ENCODE results near the gene KRTAP4-8. TPM values are rescaled to one million over a fixed set of nuclear protein-coding genes. Genes with fewer than 3 reads are reported as not detected.
"Not testable (repeated sequence)": the region's sequence is repeated elsewhere in the genome, so short reads cannot be mapped to it uniquely, and the experiment has no call there.

The KRTAP4-8 gene
- total and polyA plus RNA-seq, 2 of the 8 experiments (the other 6 are each of a cell fraction or from before 2014, with no cell fraction given) = not detected

GRCh38 chr17:41084100-41084856 lies 13.7 kb downstream of the KRTAP4-8 start, which contains the start of gene KRTAP4-7:
TSS of gene KRTAP4-7 (plus strand) at chr17:41084150. CDS start at chr17:41084207, 57 bp downstream.
- H3K79me1 ChIP-seq (ENCODE audit: low read depth, low read length); H2AFZ ChIP-seq (ENCODE audit: low read length); H3K23ac ChIP-seq (ENCODE audit: insufficient read length); H4K91ac ChIP-seq (replicated peaks; ENCODE audit: insufficient read length, low read length); H3K4me3 ChIP-seq (ENCODE audit: extremely low read depth in 1 of 4, insufficient read depth in 2 of 4, low read depth in 3 of 4, low read length in 4 of 4); H3K56ac ChIP-seq (replicated peaks; ENCODE audit: insufficient read length, low read depth, low read length); H3K79me2 ChIP-seq (ENCODE audit: control insufficient read depth in 1 of 2, insufficient read depth in 2 of 2, low read length in 2 of 2); H3K27me3 ChIP-seq (replicated peaks in 1 of 4; ENCODE audit: control insufficient read depth in 3 of 4, extremely low read depth in 1 of 4, insufficient read depth in 3 of 4, low read length in 3 of 4); H2BK120ac ChIP-seq (replicated peaks; ENCODE audit: low read depth, low read length); H3K9me3 ChIP-seq (ENCODE audit: insufficient read depth in 2 of 2, low read depth in 1 of 2, low read length in 1 of 2); H2AK5ac ChIP-seq (ENCODE audit: low read depth, low read length); FAIRE-seq; H3K27ac ChIP-seq (ENCODE audit: low read depth, low read length); POLR2A ChIA-PET (ENCODE audit: partially characterized antibody); H4K8ac ChIP-seq (ENCODE audit: extremely low read depth, insufficient read depth, low read length); H3K4ac ChIP-seq (replicated peaks; ENCODE audit: insufficient read length, low read depth, low read length); H3K23me2 ChIP-seq (ENCODE audit: low read depth, low read length); H3K4me1 ChIP-seq (replicated peaks in 1 of 4; ENCODE audit: control insufficient read depth in 3 of 4, insufficient read depth in 4 of 4, low read length in 3 of 4); H3K4me2 ChIP-seq (ENCODE audit: insufficient read depth in 1 of 2, low read depth in 2 of 2, low read length in 2 of 2); H3K14ac ChIP-seq (ENCODE audit: insufficient read length); H4K5ac ChIP-seq (ENCODE audit: insufficient read length, low read depth, low read length); H3K36me3 ChIP-seq (ENCODE audit: control insufficient read depth in 2 of 4, insufficient read depth in 4 of 4, low read length in 3 of 4); H3K9ac ChIP-seq (replicated peaks in 1 of 4; ENCODE audit: extremely low read depth in 1 of 4, low read depth in 3 of 4, low read length in 3 of 4); DNase-seq (ENCODE audit: low read depth in 1 of 2, low spot score in 2 of 2); H2BK20ac ChIP-seq (ENCODE audit: low read length); H2BK15ac ChIP-seq (ENCODE audit: low read length); H2BK5ac ChIP-seq (ENCODE audit: low read depth, low read length); H4K20me1 ChIP-seq (replicated peaks in 1 of 2; ENCODE audit: control insufficient read depth in 1 of 2, insufficient read depth in 2 of 2, low read length in 2 of 2); H2BK12ac ChIP-seq (ENCODE audit: low read depth, low read length); H3K18ac ChIP-seq (ENCODE audit: extremely low read depth, low read length): not testable (repeated sequence)
- CTCF ChIA-PET (ENCODE audit: partially characterized antibody) = interaction anchor here (0.6 kb wide), 1 partner anchor 206 kb away, joined by 3 read pairs; no protein-coding TSS in a partner anchor
- 90% methylated on average over 7 of the region's 14 CpGs; no CpG with 5 or more reads in 1 of the 2 experiments for WGBS, 2 experiments (ENCODE audit: extremely low coverage in 1 of 2, insufficient coverage in 1 of 2, insufficient read length in 1 of 2, insufficient replicate concordance in 2 of 2, low coverage in 1 of 2, low lambda C conversion rate in 2 of 2, missing lambda C conversion rate in 1 of 2)

DNA sequence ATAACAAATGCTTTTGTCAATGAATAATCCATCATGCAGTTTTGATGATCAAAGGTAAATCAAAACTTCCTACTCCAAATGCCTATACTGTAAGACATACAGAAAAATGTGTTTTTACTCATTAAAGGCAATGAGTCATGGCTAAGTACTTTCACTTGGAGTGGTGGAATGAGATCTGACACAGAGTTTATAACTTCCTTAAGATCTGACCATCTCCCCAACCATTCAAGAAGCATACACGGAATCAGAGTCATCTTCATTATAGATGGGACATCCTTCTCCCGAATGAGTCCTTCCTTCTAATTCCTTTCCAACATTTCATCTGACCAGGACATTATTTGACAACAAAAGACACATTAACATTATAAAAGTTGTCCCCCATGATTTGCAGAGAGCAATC lies 14.5 kb downstream of the KRTAP4-8 start:
- H3K36me3 ChIP-seq (ENCODE audit: control insufficient read depth in 2 of 4, insufficient read depth in 4 of 4, low read length in 3 of 4); H3K56ac ChIP-seq (replicated peaks; ENCODE audit: insufficient read length, low read depth, low read length); H2BK5ac ChIP-seq (ENCODE audit: low read depth, low read length); H4K5ac ChIP-seq (ENCODE audit: insufficient read length, low read depth, low read length); H3K4me2 ChIP-seq (ENCODE audit: insufficient read depth in 1 of 2, low read depth in 2 of 2, low read length in 2 of 2); CTCF ChIA-PET (ENCODE audit: partially characterized antibody); H3K4ac ChIP-seq (replicated peaks; ENCODE audit: insufficient read length, low read depth, low read length); H4K91ac ChIP-seq (replicated peaks; ENCODE audit: insufficient read length, low read length); H3K23ac ChIP-seq (ENCODE audit: insufficient read length); H2AK5ac ChIP-seq (ENCODE audit: low read depth, low read length); H3K27me3 ChIP-seq (replicated peaks in 1 of 4; ENCODE audit: control insufficient read depth in 3 of 4, extremely low read depth in 1 of 4, insufficient read depth in 3 of 4, low read length in 3 of 4); H3K23me2 ChIP-seq (ENCODE audit: low read depth, low read length); H3K79me2 ChIP-seq (ENCODE audit: control insufficient read depth in 1 of 2, insufficient read depth in 2 of 2, low read length in 2 of 2); H2AFZ ChIP-seq (ENCODE audit: low read length); H2BK20ac ChIP-seq (ENCODE audit: low read length); H2BK12ac ChIP-seq (ENCODE audit: low read depth, low read length); H3K18ac ChIP-seq (ENCODE audit: extremely low read depth, low read length); H3K14ac ChIP-seq (ENCODE audit: insufficient read length); H4K8ac ChIP-seq (ENCODE audit: extremely low read depth, insufficient read depth, low read length); FAIRE-seq; H3K79me1 ChIP-seq (ENCODE audit: low read depth, low read length); H3K4me1 ChIP-seq (replicated peaks in 1 of 4; ENCODE audit: control insufficient read depth in 3 of 4, insufficient read depth in 4 of 4, low read length in 3 of 4); DNase-seq (ENCODE audit: low read depth in 1 of 2, low spot score in 2 of 2); POLR2A ChIA-PET (ENCODE audit: partially characterized antibody); H3K9me3 ChIP-seq (ENCODE audit: insufficient read depth in 2 of 2, low read depth in 1 of 2, low read length in 1 of 2); H3K9ac ChIP-seq (replicated peaks in 1 of 4; ENCODE audit: extremely low read depth in 1 of 4, low read depth in 3 of 4, low read length in 3 of 4); H3K27ac ChIP-seq (ENCODE audit: low read depth, low read length); H4K20me1 ChIP-seq (replicated peaks in 1 of 2; ENCODE audit: control insufficient read depth in 1 of 2, insufficient read depth in 2 of 2, low read length in 2 of 2); H2BK15ac ChIP-seq (ENCODE audit: low read length); H2BK120ac ChIP-seq (replicated peaks; ENCODE audit: low read depth, low read length); H3K4me3 ChIP-seq (ENCODE audit: extremely low read depth in 1 of 4, insufficient read depth in 2 of 4, low read depth in 3 of 4, low read length in 4 of 4): not testable (repeated sequence)
- 86% methylated on average over 2 of the region's 2 CpGs; no CpG with 5 or more reads in 1 of the 2 experiments for WGBS, 2 experiments (ENCODE audit: extremely low coverage in 1 of 2, insufficient coverage in 1 of 2, insufficient read length in 1 of 2, insufficient replicate concordance in 2 of 2, low coverage in 1 of 2, low lambda C conversion rate in 2 of 2, missing lambda C conversion rate in 1 of 2)
